Neural cell (in vitro differentiated cells): ENCODE results near the gene PRKCA. TPM values are rescaled to one million over a fixed set of nuclear protein-coding genes. Genes with fewer than 3 reads are reported as not detected.

Experiments
- H2AFZ ChIP-seq: fragments of 200-600, 300-800 bp; sonication (generic), shearing (Covaris generic); 2 replicates; pipeline ENCODE4 v1.6.0; 2014; ENCODE audit warnings: low read depth, mild to moderate bottlenecking, antibody characterized with exemption, low read length, moderate library complexity
- H3F3A ChIP-seq: fragments of 200-600 bp; shearing (Covaris generic); 2 replicates; pipeline ENCODE4 v1.6.1; 2016; ENCODE audit warnings: mild to moderate bottlenecking, moderate library complexity, mixed read lengths, antibody characterized with exemption, low read length; ENCODE audit not compliant: insufficient read depth, poor library complexity, severe bottlenecking
- H3K27ac ChIP-seq: fragments of 200-600, 300-800 bp; sonication (generic), shearing (Covaris generic); 2 replicates; pipeline ENCODE4 v1.5.1; 2014; ENCODE audit warnings: mild to moderate bottlenecking, low read length, moderate library complexity
- H3K27me3 ChIP-seq: fragments of 300-800, 200-600 bp; sonication (generic), shearing (Covaris generic); 2 replicates; pipeline ENCODE4 v1.6.0; 2014; ENCODE audit warnings: mild to moderate bottlenecking, low read depth, low read length, moderate library complexity; ENCODE audit not compliant: insufficient read depth
- H3K36me3 ChIP-seq: fragments of 300-800, 200-600 bp; sonication (generic), shearing (Covaris generic); 2 replicates; pipeline ENCODE4 v1.5.1; 2014; ENCODE audit warnings: mild to moderate bottlenecking, antibody characterized with exemption, low read length, moderate library complexity; ENCODE audit not compliant: insufficient read depth
- H3K4me2 ChIP-seq: fragments of 300-800, 200-600 bp; sonication (generic), shearing (Covaris generic); 2 replicates; pipeline ENCODE4 v1.6.0; 2014; ENCODE audit warnings: mild to moderate bottlenecking, low read length
- H3K4me3 ChIP-seq: fragments of 300-800, 200-600 bp; sonication (generic), shearing (Covaris generic); 2 replicates; pipeline ENCODE4 v1.5.1; 2014; ENCODE audit warnings: mild to moderate bottlenecking, low read length, moderate library complexity
- H3K79me2 ChIP-seq: fragments of 200-600 bp; shearing (Covaris generic); replicated peaks from 2 replicates; pipeline ENCODE4 v1.6.0; 2014; ENCODE audit warnings: mild to moderate bottlenecking, low read length, moderate library complexity; ENCODE audit not compliant: insufficient read depth
- H3K9ac ChIP-seq: fragments of 300-800, 200-600 bp; sonication (generic), shearing (Covaris generic); 2 replicates; pipeline ENCODE4 v1.6.1; 2016; ENCODE audit warnings: mild to moderate bottlenecking, low read length, mixed read lengths
- H3K9me2 ChIP-seq: fragments of 200-600 bp; shearing (Covaris generic); 2 replicates; pipeline ENCODE4 v1.6.1; 2016; ENCODE audit warnings: mild to moderate bottlenecking, low read length, mixed read lengths; ENCODE audit not compliant: insufficient read depth
- H3K9me3 ChIP-seq: fragments of 200-600, 300-800 bp; sonication (generic), shearing (Covaris generic); 2 replicates; pipeline ENCODE4 v1.6.1; 2016; ENCODE audit warnings: mild to moderate bottlenecking, mixed run types, low read length, moderate library complexity, mixed read lengths
- H4K20me1 ChIP-seq: fragments of 200-600 bp; shearing (Covaris generic); 2 replicates; pipeline ENCODE4 v1.6.1; 2016; ENCODE audit warnings: mild to moderate bottlenecking, mixed run types; ENCODE audit not compliant: insufficient read depth
- CTCF ChIP-seq: fragments of 450-650 bp; IDR thresholded peaks from 2 replicates; pipeline ENCODE4 v1.5.1; 2014; ENCODE audit warnings: antibody characterized with exemption, mild to moderate bottlenecking, moderate library complexity; ENCODE audit not compliant: poor library complexity, severe bottlenecking
- EP300 ChIP-seq: fragments of 450-650 bp; conservative IDR thresholded peaks from 2 replicates; pipeline ENCODE4 v1.6.1; 2014; ENCODE audit warnings: antibody characterized with exemption, mild to moderate bottlenecking, moderate library complexity; ENCODE audit not compliant: poor library complexity, severe bottlenecking
- EZH2 ChIP-seq: fragments of 200-600, 300-800 bp; shearing (Covaris generic), sonication (generic); IDR thresholded peaks from 2 replicates; pipeline ENCODE4 v1.6.1; 2014; ENCODE audit warnings: antibody characterized with exemption, low read length, borderline replicate concordance, mild to moderate bottlenecking; ENCODE audit not compliant: insufficient read depth, poor library complexity, severe bottlenecking
- MXI1 ChIP-seq: fragments of 450-650 bp; conservative IDR thresholded peaks from 2 replicates; pipeline ENCODE4 v1.6.1; 2014; ENCODE audit warnings: antibody characterized with exemption, mild to moderate bottlenecking; ENCODE audit not compliant: poor library complexity, severe bottlenecking
- POLR2AphosphoS5 ChIP-seq: IDR thresholded peaks from 2 replicates; pipeline ENCODE4 v1.6.1; 2012
- RAD21 ChIP-seq: fragments of 450-650 bp; conservative IDR thresholded peaks from 2 replicates; pipeline ENCODE4 v1.6.1; 2014; ENCODE audit warnings: antibody characterized with exemption, mild to moderate bottlenecking, moderate library complexity
- REST ChIP-seq: IDR thresholded peaks from 2 replicates; pipeline ENCODE4 v1.6.1; 2012; ENCODE audit warnings: borderline replicate concordance
- SMC3 ChIP-seq: fragments of 450-650 bp; conservative IDR thresholded peaks from 2 replicates; pipeline ENCODE4 v1.6.1; 2014; ENCODE audit warnings: antibody characterized with exemption, mild to moderate bottlenecking, moderate library complexity; ENCODE audit not compliant: poor library complexity
- TAF1 ChIP-seq: IDR thresholded peaks from 2 replicates; pipeline ENCODE4 v1.6.1; 2012; ENCODE audit warnings: low read depth
- polyA plus RNA-seq: library from polyadenylated mRNA; depleted of rRNA; stranded (reverse); fragments of >200 nt; gene quantifications from 2 replicates; pipeline ENCODE4 v1.2.3, GENCODE V29; 2014

The PRKCA gene
- polyA plus RNA-seq, 1 donor from 2014 or later: 5.9 TPM

DNA sequence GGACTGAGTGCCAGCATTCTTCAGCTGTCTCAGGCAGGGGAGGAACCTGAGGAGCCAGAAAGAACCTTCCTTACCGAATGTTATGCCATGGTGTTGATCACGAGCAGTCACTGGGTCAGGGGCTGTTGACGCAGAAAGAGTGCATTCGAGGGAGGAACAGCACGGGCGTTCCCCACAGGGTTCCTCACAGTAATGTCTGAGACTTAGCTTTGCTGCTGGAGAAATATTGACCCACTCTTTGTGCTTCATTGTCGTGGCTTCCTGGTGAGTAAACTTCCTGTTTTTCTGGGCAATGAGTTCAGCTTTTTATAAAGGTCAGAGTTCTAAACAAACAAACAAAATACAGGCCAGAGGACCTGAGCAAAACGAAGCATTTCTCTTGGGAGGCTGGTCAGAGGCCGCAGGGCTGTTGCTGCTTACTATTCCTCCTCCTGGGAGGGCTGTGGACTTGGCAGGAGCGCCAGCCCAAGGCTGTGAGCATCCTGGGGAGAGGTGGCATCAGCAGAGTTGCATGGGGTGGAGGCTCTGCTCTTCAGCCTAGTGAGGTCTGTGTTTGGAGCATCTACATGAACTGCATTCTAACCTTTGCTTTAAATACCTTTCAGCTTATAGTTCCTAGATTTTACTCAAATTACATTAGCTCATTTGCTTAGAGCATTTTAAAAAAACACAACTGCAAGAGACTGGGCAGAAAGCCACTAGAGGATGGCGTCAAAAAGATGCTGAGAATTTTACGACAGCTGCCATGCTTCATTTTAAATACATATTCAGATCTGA lies 389.4 kb downstream of the PRKCA start:
- Histone ChIP-seq H3K9ac (no peak overlapping the region), H2AFZ (no peak overlapping the region), H4K20me1 (no peaks in the 10 kb centered on the region), H3K4me2 (no peak overlapping the region), H3K9me3 (no peaks in the 10 kb centered on the region), H3K79me2 (no peaks in the 10 kb centered on the region), H3K27ac (no peak overlapping the region), H3K4me3 (no peak overlapping the region), H3K9me2 (no peaks in the 10 kb centered on the region), H3F3A (no peaks in the 10 kb centered on the region), H3K36me3 (no peaks in the 10 kb centered on the region), H3K27me3 (no peaks in the 10 kb centered on the region)
- TF ChIP-seq EZH2 (no peak), POLR2AphosphoS5 (no peak), EP300 (no peak), TAF1 (no peak), MXI1 (no peak), REST (no peak), RAD21 (no peak), SMC3 (no peak), CTCF (no peak)

GRCh38 chr17:66692421-66692690 lies 389.9 kb downstream of the PRKCA start:
- Histone ChIP-seq H3K4me2 (no peak overlapping the region), H3K9me2 (no peaks in the 10 kb centered on the region), H3K27me3 (no peaks in the 10 kb centered on the region), H2AFZ (no peak overlapping the region), H3K9ac (no peak overlapping the region), H3F3A (no peaks in the 10 kb centered on the region), H3K36me3 (no peaks in the 10 kb centered on the region), H3K9me3 (no peaks in the 10 kb centered on the region), H4K20me1 (no peaks in the 10 kb centered on the region), H3K79me2 (no peaks in the 10 kb centered on the region), H3K27ac (no peak overlapping the region), H3K4me3 (no peak overlapping the region)
- TF ChIP-seq EZH2: no peak
- no peak for TF ChIP-seq SMC3
- no peak for TF ChIP-seq RAD21
- TF ChIP-seq TAF1: no peak
- TF ChIP-seq MXI1: no peak
- TF ChIP-seq POLR2AphosphoS5: no peak
- TF ChIP-seq CTCF: no peak
- no peak for TF ChIP-seq EP300
- TF ChIP-seq REST: no peak
